NCI-H2227 (cell line): ENCODE measurements around the gene INPP4A.
"Not testable (repeated sequence)": the region's sequence is repeated elsewhere in the genome, so short reads cannot be mapped to it uniquely, and the experiment has no call there.

Experiments used
- DNase-seq: peaks from one replicate; lab custom pipeline; 2025; ENCODE audit not compliant: unreplicated experiment; lab: John Stamatoyannopoulos, UW

The INPP4A gene

GRCh38 chr2:98578231-98578630 lies 133.6 kb downstream of the INPP4A start:
- DNase-seq: no peak

- no peak for DNase-seq
Measured at GRCh38 chr2:98579926-98580325, 135.3 kb downstream of the INPP4A start.

- no peak for DNase-seq
Measured at GRCh38 chr2:98580656-98581284, 136.1 kb downstream of the INPP4A start.

- DNase-seq: no peak
Measured at GRCh38 chr2:98582523-98582922, 137.9 kb downstream of the INPP4A start.

GRCh38 chr2:98583276-98583675 lies 138.6 kb downstream of the INPP4A start:
- no peak for DNase-seq

GRCh38 chr2:98583816-98584618 lies 139.4 kb downstream of the INPP4A start:
- no peak for DNase-seq

GRCh38 chr2:98585386-98585785 lies 140.7 kb downstream of the INPP4A start:
- DNase-seq: no peak

- no peak for DNase-seq
Measured at GRCh38 chr2:98586551-98587140, 142.0 kb downstream of the INPP4A start.

- no peak for DNase-seq
Measured at GRCh38 chr2:98588880-98589431, 144.3 kb downstream of the INPP4A start.

GRCh38 chr2:98589489-98589888 lies 144.8 kb downstream of the INPP4A start:
- DNase-seq: no peak

GRCh38 chr2:98592565-98592964 lies 147.9 kb downstream of the INPP4A start:
- no peak for DNase-seq

GRCh38 chr2:98594665-98595064 lies 150.0 kb downstream of the INPP4A start:
- DNase-seq: not testable (repeated sequence)

- no peak for DNase-seq
Measured at GRCh38 chr2:98598781-98599428, 154.2 kb downstream of the INPP4A start.

GRCh38 chr2:98601532-98602132 lies 157.0 kb downstream of the INPP4A start:
- DNase-seq: peak; percentile 25

- DNase-seq: no peak
Measured at GRCh38 chr2:98604547-98604946, 159.9 kb downstream of the INPP4A start.

- no peak for DNase-seq
Measured at GRCh38 chr2:98605076-98605475, 160.4 kb downstream of the INPP4A start.

GRCh38 chr2:98606431-98606830 lies 161.8 kb downstream of the INPP4A start:
- no peak for DNase-seq

- no peak for DNase-seq
Measured at GRCh38 chr2:98607104-98607503, 162.4 kb downstream of the INPP4A start.

- DNase-seq: no peak
Measured at GRCh38 chr2:98607741-98608115, 163.1 kb downstream of the INPP4A start.

GRCh38 chr2:98608116-98608961 lies 163.7 kb downstream of the INPP4A start, which contains the start of the genes COA5 and UNC50:
Gene COA5, minus strand, starts transcription at chr2:98608512. Its CDS starts 107 bp downstream, at chr2:98608405.
Gene UNC50, plus strand, starts transcription at chr2:98608589. Its CDS starts 1,171 bp downstream, at chr2:98609760.
- DNase-seq: peak; percentile 94
